Subcutaneous abdominal adipose tissue (tissue), 5 donors: ENCODE data around the gene USP6NL.

Experiments used
- H3K27ac ChIP-seq: one replicate; pipeline ENCODE4 v1.7.0; 2013; ENCODE audit warnings: low read depth, mild to moderate bottlenecking, inconsistent platforms, low read length, moderate library complexity
- H3K27me3 ChIP-seq, 5 donors: one replicate each; pipeline ENCODE4 v1.7.0; 2013; ENCODE audit warnings: low read length in 5 of 5, inconsistent platforms in 1 of 5; ENCODE audit not compliant: control insufficient read depth in 5 of 5, insufficient read depth in 4 of 5
- H3K36me3 ChIP-seq, 5 donors: one replicate each; pipeline ENCODE4 v1.7.0; 2013; ENCODE audit warnings: low read length in 5 of 5; ENCODE audit not compliant: control insufficient read depth in 5 of 5, insufficient read depth in 5 of 5
- H3K4me1 ChIP-seq, 5 donors: one replicate each; pipeline ENCODE4 v1.7.0; 2013; ENCODE audit warnings: low read length in 5 of 5, mild to moderate bottlenecking in 3 of 5, moderate library complexity in 1 of 5; ENCODE audit not compliant: control insufficient read depth in 5 of 5, insufficient read depth in 5 of 5
- H3K4me3 ChIP-seq, 5 donors: one replicate each; pipeline ENCODE4 v1.7.0; 2013; ENCODE audit warnings: low read length in 5 of 5, low read depth in 1 of 5
- H3K9ac ChIP-seq, 5 donors: one replicate each; pipeline ENCODE4 v1.7.0; 2013; ENCODE audit warnings: low read length in 5 of 5, mild to moderate bottlenecking in 4 of 5, moderate library complexity in 3 of 5
- H3K9me3 ChIP-seq, 5 donors: one replicate each; pipeline ENCODE4 v1.7.0; 2013; ENCODE audit warnings: low read length in 5 of 5; ENCODE audit not compliant: control insufficient read depth in 5 of 5
- donor health status: healthy.
- donor health status: healthy.
- donor health status: healthy.
- donor health status: healthy.
- donor health status: healthy.

Gene USP6NL

DNA sequence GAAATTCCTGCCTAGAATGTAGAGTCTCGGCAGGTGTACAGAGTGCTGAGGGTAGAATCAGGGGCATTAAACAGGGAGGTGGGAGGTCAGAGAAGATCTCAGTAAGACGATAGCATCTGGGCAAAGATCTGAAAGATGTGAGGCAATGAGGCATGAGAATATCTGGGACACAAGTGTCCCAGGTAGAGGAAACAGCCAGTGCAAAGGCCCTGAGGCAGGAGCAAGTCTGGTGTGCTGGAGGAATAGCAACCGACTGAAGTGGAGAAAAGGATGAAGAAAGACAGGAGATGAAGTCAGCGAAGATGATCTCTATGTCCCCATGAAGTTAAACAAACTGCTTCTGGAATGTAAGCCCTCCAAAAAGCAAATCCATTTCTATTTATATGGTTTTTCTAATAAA, 84.4 kb downstream of the USP6NL start:
- H3K9ac ChIP-seq, result no peak overlapping the region
- peaks cover 2 to 28% (median 24%) of the 10 kb centered on the region in 5 donors for H3K4me1 ChIP-seq
- H3K36me3 ChIP-seq, result peaks cover 0 to 2% (median 0%) of the 10 kb centered on the region in 5 donors
- H3K9me3 ChIP-seq, result no peaks in the 10 kb centered on the region
- no peaks in the 10 kb centered on the region for H3K27me3 ChIP-seq
- H3K4me3 ChIP-seq, result no peak overlapping the region
- H3K27ac ChIP-seq, result no peak overlapping the region

DNA sequence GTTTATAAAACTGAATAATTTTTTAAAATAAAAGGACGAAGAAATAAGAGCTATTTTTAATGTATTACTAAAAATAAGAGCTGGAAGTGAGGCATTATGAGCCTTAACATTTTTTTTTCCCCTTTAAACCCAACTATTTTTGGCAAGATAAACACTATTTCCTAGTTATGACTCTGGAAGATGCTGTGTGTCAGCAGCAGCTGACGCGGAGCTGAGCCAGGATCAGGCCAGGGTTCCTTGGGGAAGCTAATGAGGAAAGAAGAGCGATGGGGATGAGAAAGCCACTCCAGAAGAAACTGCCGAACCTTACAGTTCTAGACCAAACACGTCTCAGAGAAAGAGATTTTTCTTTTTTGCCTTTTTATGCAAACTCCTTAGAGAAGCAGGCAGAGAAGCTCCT, 85.9 kb downstream of the USP6NL start:
- Histone ChIP-seq H3K27ac (no peak overlapping the region), H3K27me3 (no peaks in the 10 kb centered on the region), H3K4me1 (peaks cover 2 to 31% (median 28%) of the 10 kb centered on the region in 5 donors), H3K36me3 (peaks cover 0 to 2% (median 0%) of the 10 kb centered on the region in 5 donors), H3K9ac (peak overlapping the region in 1 of 5 donors; percentile 28), H3K9me3 (no peaks in the 10 kb centered on the region), H3K4me3 (no peak overlapping the region)

DNA sequence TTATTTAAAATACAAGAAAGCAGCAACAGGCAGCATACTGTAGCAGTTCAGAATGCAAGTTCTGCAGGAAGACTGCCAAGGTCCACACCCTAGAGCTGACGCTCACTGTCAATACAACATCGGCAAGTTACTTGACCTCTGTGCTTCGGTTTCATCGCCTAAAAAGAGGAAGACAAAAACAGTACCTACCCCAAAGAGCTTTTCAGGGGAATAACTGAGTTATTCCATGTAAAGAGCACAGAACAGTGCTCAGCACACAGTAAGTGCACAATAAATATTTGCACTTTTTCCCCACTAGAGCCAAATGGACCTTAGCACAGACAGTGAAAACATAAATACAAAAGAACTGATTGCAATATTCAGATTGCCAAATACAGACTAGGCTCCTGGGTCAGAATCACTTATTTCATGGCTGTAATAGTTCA, 88.6 kb downstream of the USP6NL start:
- H3K27me3 ChIP-seq, result no peaks in the 10 kb centered on the region
- H3K27ac ChIP-seq, result no peak overlapping the region
- H3K9ac ChIP-seq, result no peak overlapping the region
- H3K36me3 ChIP-seq, result peaks cover 0 to 3% (median 0%) of the 10 kb centered on the region in 5 donors
- H3K9me3 ChIP-seq, result no peaks in the 10 kb centered on the region
- peaks cover 2 to 26% (median 17%) of the 10 kb centered on the region in 5 donors for H3K4me1 ChIP-seq
- H3K4me3 ChIP-seq, result peak overlapping the region in 1 of 5 donors; percentile 26

DNA sequence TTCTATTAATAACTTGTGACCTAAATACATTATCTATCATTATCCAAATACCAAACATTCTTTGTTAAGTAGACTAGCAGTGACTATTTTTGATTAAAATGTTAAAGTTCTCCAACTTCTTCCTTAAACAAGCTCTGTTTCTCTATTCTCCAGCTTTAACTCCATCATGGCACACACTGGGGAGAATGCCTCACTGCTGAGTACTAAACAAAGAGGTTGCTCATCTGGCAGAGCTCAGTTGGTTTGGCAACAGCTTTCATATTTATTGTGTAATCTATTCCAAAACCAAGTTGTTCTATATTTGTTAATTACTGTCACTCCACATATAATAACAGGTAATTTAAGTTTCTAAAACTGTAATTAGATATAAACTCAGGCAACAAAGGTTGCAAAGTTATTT, 89.6 kb downstream of the USP6NL start:
- H3K4me1 ChIP-seq, result peaks cover 2 to 25% (median 17%) of the 10 kb centered on the region in 5 donors
- H3K27ac ChIP-seq, result no peak overlapping the region
- no peaks in the 10 kb centered on the region for H3K9me3 ChIP-seq

DNA sequence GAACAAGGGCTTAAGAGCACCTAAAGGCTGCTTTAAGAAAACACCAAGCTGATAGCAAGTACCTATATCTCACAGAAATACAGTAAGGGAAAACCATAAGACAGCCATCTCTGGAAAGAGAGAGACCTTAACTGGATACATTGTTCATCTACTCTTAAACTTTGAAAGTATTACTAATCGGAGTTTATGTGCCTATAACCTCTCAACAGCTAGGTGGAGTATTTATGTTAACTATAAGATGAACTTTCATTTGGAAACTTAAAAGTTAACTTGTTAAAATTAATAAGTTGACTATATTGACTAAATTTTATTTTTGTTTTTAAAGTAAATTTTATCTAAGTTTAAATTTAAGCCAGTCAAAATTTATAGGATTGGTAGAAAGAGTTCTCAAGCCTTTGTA, 90.6 kb downstream of the USP6NL start:
- no peaks in the 10 kb centered on the region for H3K27me3 ChIP-seq
- H3K36me3 ChIP-seq, result peaks cover 0 to 3% (median 0%) of the 10 kb centered on the region in 5 donors
- no peak overlapping the region for H3K9ac ChIP-seq
- H3K9me3 ChIP-seq, result no peaks in the 10 kb centered on the region
- H3K4me1 ChIP-seq, result peaks cover 2 to 32% (median 20%) of the 10 kb centered on the region in 5 donors
- H3K4me3 ChIP-seq, result no peak overlapping the region
- H3K27ac ChIP-seq, result peak overlapping the region; percentile 3

More for the DNA sequence above, 89.6 kb downstream of the USP6NL start:
- no peak overlapping the region for H3K9ac ChIP-seq
- H3K27me3 ChIP-seq, result no peaks in the 10 kb centered on the region
- H3K4me3 ChIP-seq, result no peak overlapping the region
- H3K36me3 ChIP-seq, result peaks cover 0 to 3% (median 0%) of the 10 kb centered on the region in 5 donors

DNA sequence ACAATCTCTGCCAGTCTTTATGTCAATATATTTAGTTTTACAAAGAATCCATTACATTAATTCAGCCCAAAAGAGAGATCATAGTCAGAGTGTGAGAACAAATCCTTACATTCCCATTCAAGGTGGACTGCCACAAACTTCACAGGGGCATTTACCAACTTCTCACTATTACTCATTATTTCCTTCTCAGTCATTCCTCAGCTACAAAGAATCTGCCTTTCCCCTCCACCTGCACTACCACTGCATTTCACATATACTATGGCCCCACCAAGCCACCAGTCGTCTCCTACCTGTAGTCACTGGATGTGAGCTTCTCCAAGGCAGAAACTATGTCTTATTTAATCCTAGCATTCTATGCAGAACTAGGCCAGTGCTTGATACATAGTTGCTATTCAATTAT, 94.3 kb downstream of the USP6NL start:
- Histone ChIP-seq H3K9me3 (no peaks in the 10 kb centered on the region), H3K36me3 (peaks cover 0 to 3% (median 0%) of the 10 kb centered on the region in 5 donors), H3K4me3 (no peak overlapping the region), H3K4me1 (peaks cover 0 to 22% (median 13%) of the 10 kb centered on the region in 5 donors), H3K27ac (no peak overlapping the region), H3K27me3 (no peaks in the 10 kb centered on the region), H3K9ac (no peak overlapping the region)

DNA sequence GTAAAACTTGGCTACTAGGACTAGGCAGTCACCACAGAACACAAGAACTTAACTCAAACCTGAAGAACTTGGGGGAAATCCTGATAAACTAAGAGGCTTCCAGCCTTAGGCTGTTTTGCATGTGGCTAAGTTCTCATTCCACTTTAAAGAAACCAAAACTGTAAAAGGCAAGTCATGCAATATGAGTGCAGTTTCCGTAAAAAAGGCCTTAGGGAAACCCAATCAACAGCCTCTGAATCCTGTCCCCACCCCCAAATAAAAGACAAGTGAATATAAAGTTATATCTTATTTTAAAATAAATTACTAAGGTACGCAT, 95.1 kb downstream of the USP6NL start:
- no peak overlapping the region for H3K4me3 ChIP-seq
- H3K36me3 ChIP-seq, result peaks cover 0 to 3% (median 0%) of the 10 kb centered on the region in 5 donors
- no peak overlapping the region for H3K27ac ChIP-seq
- H3K9ac ChIP-seq, result no peak overlapping the region
- H3K9me3 ChIP-seq, result no peaks in the 10 kb centered on the region
- H3K27me3 ChIP-seq, result no peaks in the 10 kb centered on the region
- H3K4me1 ChIP-seq, result peaks cover 0 to 19% (median 13%) of the 10 kb centered on the region in 5 donors

DNA sequence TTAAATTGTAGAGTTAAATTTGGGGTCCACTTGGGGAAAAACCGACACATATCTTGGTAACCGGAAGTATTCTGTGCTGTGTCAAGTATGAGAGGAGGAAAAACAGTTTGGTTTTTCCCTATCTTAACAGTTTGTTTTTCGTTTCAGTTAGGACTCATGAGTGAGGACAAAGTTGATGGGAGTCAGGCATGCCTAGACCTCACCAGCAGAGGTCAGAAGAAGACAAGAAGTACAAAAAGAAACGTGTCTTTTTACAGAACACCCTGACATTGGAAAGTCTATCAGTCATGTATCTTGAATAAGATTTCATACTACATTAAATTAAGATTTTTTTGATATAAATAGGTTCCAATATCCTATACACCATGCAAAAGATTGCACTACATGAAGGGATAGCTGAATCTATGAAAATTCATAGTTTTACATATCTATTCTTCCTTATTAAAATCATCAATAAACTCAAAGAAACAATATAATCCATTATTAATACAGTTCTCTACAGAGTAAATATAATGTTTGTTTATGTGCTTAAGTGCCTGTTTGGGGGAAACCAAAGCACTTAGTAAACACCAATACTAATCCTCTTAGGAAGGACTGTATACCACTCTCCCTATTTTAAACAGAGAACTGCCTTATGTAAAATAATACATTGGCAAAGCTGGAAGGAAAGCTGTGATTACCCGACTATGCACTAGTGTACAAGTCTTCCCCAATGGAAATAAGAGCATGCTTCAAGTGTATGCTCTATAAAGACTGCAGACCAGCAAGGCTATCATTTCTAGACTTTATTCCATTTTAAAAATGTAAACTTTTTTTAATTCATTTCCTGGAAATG, 95.6 kb downstream of the USP6NL start:
- Histone ChIP-seq H3K4me3 (no peak overlapping the region), H3K9ac (no peak overlapping the region), H3K27ac (no peak overlapping the region), H3K27me3 (no peaks in the 10 kb centered on the region), H3K9me3 (no peaks in the 10 kb centered on the region), H3K36me3 (peaks cover 0 to 3% (median 0%) of the 10 kb centered on the region in 5 donors), H3K4me1 (peaks cover 0 to 24% (median 14%) of the 10 kb centered on the region in 5 donors)

DNA sequence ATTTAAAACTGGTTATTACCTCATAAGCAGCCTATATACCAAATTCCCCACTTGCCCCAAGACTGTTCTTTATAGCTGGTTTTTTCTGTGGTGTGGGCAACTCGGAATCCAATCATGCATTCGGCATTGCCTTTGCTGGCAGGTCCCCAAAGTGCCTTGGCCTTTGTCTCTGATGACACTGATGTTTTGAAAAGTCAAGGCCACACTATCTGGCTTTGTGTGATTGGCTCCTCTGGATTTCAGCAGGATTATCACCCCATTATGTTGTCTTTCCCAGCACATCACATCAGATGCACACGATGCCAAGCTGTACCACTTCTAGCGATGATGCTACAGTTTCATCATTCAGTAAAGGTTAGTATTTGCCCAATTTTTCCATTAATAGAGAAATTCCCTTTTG, 97.7 kb downstream of the USP6NL start:
- Histone ChIP-seq H3K27me3 (no peaks in the 10 kb centered on the region), H3K9ac (no peak overlapping the region), H3K4me3 (no peak overlapping the region), H3K36me3 (peaks cover 0 to 2% (median 0%) of the 10 kb centered on the region in 5 donors), H3K9me3 (no peaks in the 10 kb centered on the region), H3K27ac (no peak overlapping the region), H3K4me1 (peaks cover 0 to 31% (median 17%) of the 10 kb centered on the region in 5 donors)

DNA sequence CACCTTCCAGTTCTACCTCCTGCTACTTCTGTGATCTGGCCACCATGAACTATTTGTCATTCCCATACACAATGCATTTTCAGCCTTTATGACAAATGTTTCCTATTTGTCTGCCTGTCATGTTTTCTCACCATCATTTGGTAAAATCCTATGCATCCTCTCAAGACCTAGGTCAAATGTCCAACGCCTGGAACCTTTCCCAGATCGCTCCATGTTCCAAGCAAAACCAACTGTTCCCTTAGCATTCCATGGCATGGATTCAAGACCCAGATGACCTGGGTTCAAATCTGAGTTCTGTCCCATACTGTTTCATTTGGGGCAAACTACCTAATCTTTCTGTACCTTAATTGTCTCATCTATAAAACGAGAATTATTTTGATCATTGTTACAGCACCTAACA, 98.9 kb downstream of the USP6NL start:
- H3K9me3 ChIP-seq, result no peaks in the 10 kb centered on the region
- H3K4me1 ChIP-seq, result peaks cover 0 to 31% (median 17%) of the 10 kb centered on the region in 5 donors
- H3K36me3 ChIP-seq, result peaks cover 0 to 5% (median 0%) of the 10 kb centered on the region in 5 donors
- no peak overlapping the region for H3K4me3 ChIP-seq
- no peak overlapping the region for H3K27ac ChIP-seq
- H3K9ac ChIP-seq, result no peak overlapping the region
- H3K27me3 ChIP-seq, result no peaks in the 10 kb centered on the region
